Tibial nerve (tissue), 4 donors: ENCODE results near the gene PITPNM3.

Source experiments
- CTCF ChIP-seq, 5 experiments: fragments of 200-600 bp in 3 of 5; fragments of 450-650 bp in 2 of 5; sonication (generic) in 3 of 5; IDR thresholded peaks; one replicate each; pipeline ENCODE4 v1.5.1; 2016 to 2019; ENCODE audit warnings: antibody characterized with exemption in 5 of 5, mild to moderate bottlenecking in 3 of 5, moderate library complexity in 2 of 5
- EP300 ChIP-seq, 2 donors: sonication (generic); formaldehyde crosslinking; IDR thresholded peaks; one replicate each; pipeline ENCODE4 v1.6.1; 2017; ENCODE audit warnings: antibody characterized with exemption in 2 of 2, mild to moderate bottlenecking in 1 of 2
- POLR2A ChIP-seq, 2 donors: fragments of 450-650 bp; IDR thresholded peaks; one replicate each; pipeline ENCODE4 v1.6.1; 2017; ENCODE audit warnings: antibody characterized with exemption in 2 of 2, mild to moderate bottlenecking in 2 of 2, moderate library complexity in 2 of 2

- TF ChIP-seq CTCF (IDR thresholded peaks at IDR 0.05) (no peak), EP300 (IDR thresholded peaks at IDR 0.05) (no peak), POLR2A (IDR thresholded peaks at IDR 0.05) (no peak)
Observed at GRCh38 chr17:6568184-6568758, 11.9 kb upstream of the PITPNM3 start.
